ENCODE data around the gene CNTNAP2. TPM values are rescaled to one million over a fixed set of nuclear protein-coding genes. Genes with fewer than 3 reads are reported as not detected.

CNTNAP2 gene
- total RNA-seq, 1 experiment from 2014 or later, result 64.5 TPM

DNA sequence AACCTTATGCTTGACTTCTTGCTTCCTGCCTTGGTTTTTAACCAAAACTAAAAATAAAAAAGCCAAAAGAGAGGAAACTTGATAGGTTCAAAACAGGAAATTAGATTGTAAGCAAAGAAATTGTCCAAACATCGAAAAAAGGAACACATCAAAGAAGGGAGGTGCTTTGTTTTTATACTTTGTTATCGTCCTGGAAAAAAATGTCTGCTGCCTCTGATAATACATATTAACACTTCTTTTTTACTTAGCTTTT lies 2187.4 kb downstream of the CNTNAP2 start:
- Histone ChIP-seq H2BK12ac (ENCODE audit: insufficient read length, low read depth, low read length) (no peak overlapping the region), H4K8ac (replicated peaks; ENCODE audit: insufficient read length, low read depth, low read length) (no peak overlapping the region), H3K14ac (ENCODE audit: insufficient read depth, low read length) (no peak overlapping the region), H4K91ac (ENCODE audit: insufficient read length, low read depth, low read length) (no peak overlapping the region), H3K9ac (ENCODE audit: extremely low read depth, insufficient read length, low read length) (no peak overlapping the region), H3K9me3 (ENCODE audit: control insufficient read depth, low read depth, low read length) (no peaks in the 10 kb centered on the region), H4K20me1 (ENCODE audit: control insufficient read depth, insufficient read depth, insufficient read length) (no peaks in the 10 kb centered on the region), H2BK20ac (ENCODE audit: low read depth, low read length, poor library complexity, severe bottlenecking) (no peak overlapping the region), H3K4ac (ENCODE audit: low read depth, low read length) (no peak overlapping the region), H4K5ac (ENCODE audit: insufficient read length, low read depth, low read length) (no peak overlapping the region), H3K4me1 (ENCODE audit: insufficient read depth, low read length) (peaks cover 2% of the 10 kb centered on the region; the same call in 1 of the 2 replicates), H2BK15ac (ENCODE audit: low read depth, low read length) (no peak overlapping the region), H2AK5ac (ENCODE audit: insufficient read length, low read length) (no peak overlapping the region), H2BK120ac (ENCODE audit: low read depth, low read length, poor library complexity, severe bottlenecking) (no peak overlapping the region), H3K23ac (ENCODE audit: insufficient read length, low read depth, low read length) (no peak overlapping the region), H3K27ac (ENCODE audit: insufficient read length, low read depth, low read length) (no peak overlapping the region), H3K79me2 (ENCODE audit: insufficient read depth, low read length) (no peaks in the 10 kb centered on the region), H3K23me2 (ENCODE audit: insufficient read length, low read depth, low read length, poor library complexity, severe bottlenecking) (no peaks in the 10 kb centered on the region), H3K79me1 (ENCODE audit: insufficient read depth, low read depth, low read length, poor library complexity, severe bottlenecking) (no peaks in the 10 kb centered on the region), H3T11ph (ENCODE audit: low read length) (no peak overlapping the region), H3K4me2 (ENCODE audit: insufficient read depth, insufficient read length, low read length) (no peak overlapping the region), H3K18ac (ENCODE audit: insufficient read length, low read depth, low read length) (no peak overlapping the region), H2BK5ac (ENCODE audit: insufficient read length, low read length) (no peak overlapping the region), H3K56ac (ENCODE audit: insufficient read length, low read depth, low read length) (no peak overlapping the region), H3K27me3 (ENCODE audit: insufficient read depth, low read length) (no peaks in the 10 kb centered on the region), H2AFZ (ENCODE audit: low read length) (no peak overlapping the region)
- Mint-ChIP-seq H3K9me3 (peaks cover 3 to 4% of the 10 kb centered on the region in 2 experiments; a peak in 3 of 5 replicates), H3K4me1 (peaks cover 35 to 52% of the 10 kb centered on the region in 2 experiments), H3K4me3 (no peak overlapping the region), H3K27ac (no peak overlapping the region), H3K27me3 (ENCODE audit: low read depth) (no peaks in the 10 kb centered on the region; the same call in 1 of the 2 replicates), H3K36me3 (ENCODE audit: insufficient read depth in 1 of 3, low read depth in 3 of 3) (peaks cover 0 to 2% (median 0%) of the 10 kb centered on the region in 3 experiments; a peak in 2 of 7 replicates)
- DNase-seq, result no peak
- TF ChIP-seq, protein P1, sequence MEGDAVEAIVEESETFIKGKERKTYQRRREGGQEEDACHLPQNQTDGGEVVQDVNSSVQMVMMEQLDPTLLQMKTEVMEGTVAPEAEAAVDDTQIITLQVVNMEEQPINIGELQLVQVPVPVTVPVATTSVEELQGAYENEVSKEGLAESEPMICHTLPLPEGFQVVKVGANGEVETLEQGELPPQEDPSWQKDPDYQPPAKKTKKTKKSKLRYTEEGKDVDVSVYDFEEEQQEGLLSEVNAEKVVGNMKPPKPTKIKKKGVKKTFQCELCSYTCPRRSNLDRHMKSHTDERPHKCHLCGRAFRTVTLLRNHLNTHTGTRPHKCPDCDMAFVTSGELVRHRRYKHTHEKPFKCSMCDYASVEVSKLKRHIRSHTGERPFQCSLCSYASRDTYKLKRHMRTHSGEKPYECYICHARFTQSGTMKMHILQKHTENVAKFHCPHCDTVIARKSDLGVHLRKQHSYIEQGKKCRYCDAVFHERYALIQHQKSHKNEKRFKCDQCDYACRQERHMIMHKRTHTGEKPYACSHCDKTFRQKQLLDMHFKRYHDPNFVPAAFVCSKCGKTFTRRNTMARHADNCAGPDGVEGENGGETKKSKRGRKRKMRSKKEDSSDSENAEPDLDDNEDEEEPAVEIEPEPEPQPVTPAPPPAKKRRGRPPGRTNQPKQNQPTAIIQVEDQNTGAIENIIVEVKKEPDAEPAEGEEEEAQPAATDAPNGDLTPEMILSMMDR (conservative IDR thresholded peaks at IDR 0.05), result no peak
- WGBS (ENCODE audit: extremely low coverage, insufficient read length, low lambda C conversion rate), result no CpG with 5 or more reads among the region's 2 CpGs
